OCI-LY1 (cell line): ENCODE data around the gene STKLD1.

ENCODE experiments used
- EZH2 ChIP-seq: fragments of 200-600 bp; sonication (generic), shearing (Covaris generic); IDR thresholded peaks from 2 replicates; pipeline ENCODE4 v1.8.0; 2017; ENCODE audit warnings: borderline replicate concordance, mixed run types, mild to moderate bottlenecking, antibody characterized with exemption, low read length, moderate library complexity, mixed read lengths
- TF ChIP-seq, protein P1 (sequence below): fragments of 200-600 bp; sonication (generic), shearing (Covaris generic); IDR thresholded peaks from 2 replicates; pipeline ENCODE4 v1.5.1; 2017; ENCODE audit warnings: mild to moderate bottlenecking, antibody characterized with exemption, low read length, moderate library complexity, mixed read lengths

GRCh38 chr9:133344071-133344470 is 32.1 kb upstream of the STKLD1 start:
- TF ChIP-seq, protein P1, sequence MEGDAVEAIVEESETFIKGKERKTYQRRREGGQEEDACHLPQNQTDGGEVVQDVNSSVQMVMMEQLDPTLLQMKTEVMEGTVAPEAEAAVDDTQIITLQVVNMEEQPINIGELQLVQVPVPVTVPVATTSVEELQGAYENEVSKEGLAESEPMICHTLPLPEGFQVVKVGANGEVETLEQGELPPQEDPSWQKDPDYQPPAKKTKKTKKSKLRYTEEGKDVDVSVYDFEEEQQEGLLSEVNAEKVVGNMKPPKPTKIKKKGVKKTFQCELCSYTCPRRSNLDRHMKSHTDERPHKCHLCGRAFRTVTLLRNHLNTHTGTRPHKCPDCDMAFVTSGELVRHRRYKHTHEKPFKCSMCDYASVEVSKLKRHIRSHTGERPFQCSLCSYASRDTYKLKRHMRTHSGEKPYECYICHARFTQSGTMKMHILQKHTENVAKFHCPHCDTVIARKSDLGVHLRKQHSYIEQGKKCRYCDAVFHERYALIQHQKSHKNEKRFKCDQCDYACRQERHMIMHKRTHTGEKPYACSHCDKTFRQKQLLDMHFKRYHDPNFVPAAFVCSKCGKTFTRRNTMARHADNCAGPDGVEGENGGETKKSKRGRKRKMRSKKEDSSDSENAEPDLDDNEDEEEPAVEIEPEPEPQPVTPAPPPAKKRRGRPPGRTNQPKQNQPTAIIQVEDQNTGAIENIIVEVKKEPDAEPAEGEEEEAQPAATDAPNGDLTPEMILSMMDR, result no peak
- no peak for TF ChIP-seq EZH2
